ENCODE results near the gene KLHL20. TPM values are rescaled to one million over a fixed set of nuclear protein-coding genes. Genes with fewer than 3 reads are reported as not detected.
"Not testable (repeated sequence)": the region's sequence is repeated elsewhere in the genome, so short reads cannot be mapped to it uniquely, and the experiment has no call there.

The KLHL20 gene
- polyA plus RNA-seq, 1 donor, result 22.1 TPM

DNA sequence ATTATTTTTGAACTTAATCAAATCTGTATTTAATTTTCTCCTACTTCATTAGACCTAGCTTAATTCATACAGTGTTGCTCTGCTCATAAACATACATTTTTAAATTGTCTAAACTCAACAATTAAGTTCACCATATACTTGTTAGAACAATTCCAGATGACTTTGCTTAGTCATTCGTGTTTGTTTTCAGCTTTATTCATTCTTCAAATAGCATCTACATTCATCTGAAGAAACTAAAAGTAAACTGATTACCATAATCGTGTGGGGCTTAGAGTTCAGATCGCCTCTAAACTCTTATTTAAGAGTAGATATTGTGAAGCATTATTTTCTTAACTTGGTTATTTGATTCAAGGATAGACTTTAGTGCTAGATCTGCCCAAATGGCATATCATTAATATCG, 34.4 kb downstream of the KLHL20 start:
- no peak for DNase-seq (ENCODE audit: low read depth)

DNA sequence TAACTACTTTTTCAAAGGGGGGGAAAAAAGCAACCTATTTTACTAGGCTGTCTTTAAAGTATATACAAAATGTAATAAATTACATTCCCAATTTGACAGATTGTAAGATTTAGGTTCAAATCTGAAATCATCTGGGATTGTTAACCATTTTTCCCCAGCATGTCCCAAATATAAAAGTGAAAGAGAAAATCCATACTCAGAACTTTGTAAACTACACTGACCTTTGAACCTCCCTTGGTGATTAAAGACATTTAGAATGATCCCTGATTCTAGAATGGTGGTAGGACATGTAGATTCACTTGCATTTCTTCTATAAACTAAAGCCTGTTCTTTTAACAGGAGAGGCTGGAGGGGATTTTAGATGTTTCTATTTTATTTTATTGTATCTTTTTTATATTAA, 39.0 kb downstream of the KLHL20 start:
- DNase-seq (ENCODE audit: low read depth), result no peak

DNA sequence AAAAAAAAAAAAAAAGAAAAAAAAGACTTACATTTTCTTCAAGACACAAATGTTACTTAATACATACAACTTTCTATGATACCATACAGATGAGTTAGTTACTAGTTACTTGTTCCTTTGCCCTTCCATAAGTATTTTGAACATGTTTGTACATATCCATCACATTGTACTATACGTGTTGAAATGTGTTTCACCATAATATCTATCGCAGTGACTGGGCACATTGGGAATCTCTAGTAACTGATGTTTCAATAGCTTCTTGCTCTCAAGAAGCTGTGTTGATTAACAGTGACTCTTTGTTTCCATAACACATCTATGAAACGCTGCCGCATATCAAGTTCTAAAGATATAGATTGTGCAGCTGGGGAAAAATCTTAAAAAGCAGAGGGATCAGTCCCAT, 42.9 kb downstream of the KLHL20 start:
- no peak for DNase-seq (ENCODE audit: low read depth)

DNA sequence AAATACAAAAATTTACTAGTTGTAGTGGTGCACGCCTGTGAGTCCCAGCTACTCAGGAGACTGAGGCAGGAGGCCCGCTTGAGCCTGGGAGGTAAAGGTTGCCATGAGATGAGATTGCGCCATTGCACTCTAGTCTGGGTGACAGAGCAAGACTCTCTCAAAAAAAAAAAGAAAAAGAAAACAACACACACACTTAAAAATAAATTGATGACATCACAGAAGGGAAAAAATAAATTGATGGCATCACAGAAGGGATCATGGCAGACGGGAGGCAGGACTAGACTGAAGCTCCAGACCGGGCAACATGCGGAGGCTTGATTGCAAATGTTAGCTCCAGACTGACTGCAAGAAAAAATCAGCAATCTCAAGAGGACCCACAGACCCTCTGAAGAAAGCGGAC, 43.3 kb downstream of the KLHL20 start:
- DNase-seq (ENCODE audit: low read depth), result no peak

DNA sequence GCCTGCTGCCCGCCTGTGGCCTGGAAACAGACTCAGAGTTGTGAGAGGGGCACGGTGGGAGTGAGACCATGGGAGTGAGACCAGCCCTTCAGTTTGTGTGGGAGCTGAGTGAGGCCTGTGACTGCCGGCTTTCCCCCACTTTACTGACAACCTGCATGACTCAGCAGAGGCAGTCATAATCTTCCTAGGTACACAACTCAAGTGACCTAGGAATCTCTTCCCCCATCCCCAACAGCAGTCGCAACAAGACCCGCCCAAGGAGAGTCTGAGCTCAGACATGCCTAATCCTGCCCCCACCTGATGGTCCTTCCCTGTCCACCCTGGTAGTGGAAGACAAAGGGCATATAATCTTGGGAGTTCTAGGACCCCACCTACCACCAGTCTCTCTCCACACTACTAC, 44.2 kb downstream of the KLHL20 start:
- no peak for DNase-seq (ENCODE audit: low read depth)

DNA sequence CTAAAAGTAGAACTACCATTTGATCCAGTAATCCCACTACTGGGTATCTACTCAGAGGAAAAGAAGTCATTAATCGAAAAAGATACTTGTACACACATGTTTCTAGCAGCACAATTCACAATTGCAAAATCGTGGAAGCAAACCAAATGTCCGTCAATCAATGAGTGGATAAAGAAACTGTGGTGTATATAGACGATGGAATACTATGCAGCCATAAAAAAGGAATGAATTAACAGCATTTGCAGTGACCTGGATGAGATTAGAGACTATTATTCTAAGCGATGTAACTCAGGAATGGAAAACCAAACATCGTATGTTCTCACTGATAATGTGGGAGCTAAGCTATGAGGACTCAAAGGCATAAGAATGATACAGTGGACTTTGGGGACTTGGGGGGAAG, 49.5 kb downstream of the KLHL20 start:
- DNase-seq (ENCODE audit: low read depth), result not testable (repeated sequence)

DNA sequence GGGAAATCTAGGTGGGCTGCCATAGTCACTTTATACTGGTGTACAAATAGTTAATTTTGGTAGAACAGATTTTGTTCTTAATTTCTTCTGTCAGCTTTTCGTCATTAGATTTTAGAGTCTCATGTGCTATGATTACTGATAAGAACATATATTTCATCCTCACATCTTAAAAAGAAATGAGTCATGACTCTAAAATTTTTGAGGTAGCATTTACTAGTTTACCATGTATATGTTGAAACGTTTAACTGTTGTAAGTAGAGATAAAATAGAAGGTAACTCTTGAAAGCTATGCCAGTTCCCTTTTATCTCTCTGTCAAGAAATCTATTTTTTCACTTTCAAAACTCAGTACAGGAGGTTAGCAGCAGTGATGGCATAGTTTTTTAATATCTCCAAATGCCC, 53.4 kb downstream of the KLHL20 start:
- DNase-seq (ENCODE audit: low read depth), result no peak

DNA sequence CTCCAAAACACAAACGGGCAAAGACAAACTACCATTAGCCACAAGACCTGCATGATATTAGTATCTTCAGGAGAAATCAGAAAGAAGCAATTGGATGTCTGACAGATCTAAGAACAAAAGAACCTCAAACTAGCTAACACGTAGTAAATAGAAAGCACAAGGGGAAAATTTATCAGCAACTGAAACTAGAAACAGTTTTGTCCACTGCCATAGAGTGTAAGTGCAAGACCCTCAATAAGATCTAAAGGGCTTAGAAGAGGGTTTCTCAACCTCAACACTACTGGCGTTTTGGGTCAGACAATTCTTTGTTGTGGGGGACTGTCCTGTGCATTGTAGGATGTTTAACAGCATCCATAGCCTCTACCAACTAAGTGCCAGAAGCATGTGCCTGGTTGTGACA, 54.0 kb downstream of the KLHL20 start:
- no peak for DNase-seq (ENCODE audit: low read depth)

DNA sequence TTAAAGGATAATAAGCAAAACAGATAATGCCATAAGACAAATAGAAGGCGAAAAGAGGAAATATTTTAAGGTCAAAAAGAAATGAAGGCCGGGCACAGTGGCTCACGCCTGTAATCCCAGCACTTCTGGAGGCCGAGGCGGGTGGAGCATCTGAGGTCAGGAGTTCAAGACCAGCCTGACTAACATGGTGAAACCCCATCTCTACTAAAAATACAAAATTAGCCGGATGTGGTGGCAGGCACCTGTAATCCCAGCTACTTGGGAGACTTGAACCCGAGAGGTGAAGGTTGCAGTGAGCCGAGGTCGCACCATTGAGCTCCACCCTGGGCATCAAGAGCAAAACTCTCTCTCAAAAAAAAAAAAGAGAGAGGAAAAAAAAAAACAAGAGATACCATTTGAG, 55.5 kb downstream of the KLHL20 start:
- not testable (repeated sequence) for DNase-seq (ENCODE audit: low read depth)

DNA sequence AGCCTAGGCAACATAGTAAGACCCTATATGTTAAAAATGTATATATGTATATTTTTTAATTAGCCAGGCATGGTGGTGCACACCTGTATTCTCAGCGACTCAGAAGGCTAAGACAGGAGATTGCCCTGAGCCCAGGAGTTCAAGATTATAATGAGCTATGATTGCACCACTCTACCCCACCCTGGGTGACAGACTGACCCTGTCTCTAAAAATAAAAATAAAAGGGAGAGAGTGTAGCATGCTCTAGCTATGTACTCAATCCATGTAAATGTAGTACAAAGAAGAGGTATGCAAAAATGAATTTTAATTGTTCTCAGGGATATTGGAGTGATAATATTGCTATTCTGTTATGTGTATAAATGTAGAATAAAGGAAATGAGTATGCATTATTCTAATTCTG, 56.8 kb downstream of the KLHL20 start:
- DNase-seq (ENCODE audit: low read depth), result no peak

DNA sequence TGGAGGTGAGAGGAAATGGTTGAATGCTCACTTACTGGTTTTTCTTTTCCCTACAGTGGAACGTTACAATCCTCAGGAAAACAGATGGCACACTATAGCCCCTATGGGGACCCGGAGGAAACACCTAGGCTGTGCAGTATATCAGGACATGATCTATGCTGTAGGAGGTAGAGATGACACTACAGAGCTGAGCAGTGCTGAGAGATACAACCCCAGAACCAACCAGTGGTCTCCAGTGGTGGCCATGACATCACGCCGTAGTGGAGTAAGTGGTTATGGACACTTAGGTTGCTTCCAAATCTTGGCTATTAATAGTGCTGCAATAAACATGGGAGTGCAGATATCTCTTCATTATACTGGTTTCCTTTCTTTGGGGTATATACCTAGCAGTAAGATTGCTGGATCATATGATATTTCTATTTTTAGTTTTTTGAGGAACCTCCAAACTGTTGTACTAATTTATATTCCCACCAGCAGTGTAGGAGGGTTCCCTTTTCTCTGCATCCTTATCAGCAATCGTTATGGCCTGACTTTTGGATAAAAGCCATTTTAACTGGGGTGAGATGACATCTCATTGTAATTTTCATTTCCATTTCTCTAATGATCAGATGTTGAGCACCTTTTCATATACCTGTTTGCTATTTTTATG, 60.9 kb downstream of the KLHL20 start:
- no peak for DNase-seq (ENCODE audit: low read depth)

DNA sequence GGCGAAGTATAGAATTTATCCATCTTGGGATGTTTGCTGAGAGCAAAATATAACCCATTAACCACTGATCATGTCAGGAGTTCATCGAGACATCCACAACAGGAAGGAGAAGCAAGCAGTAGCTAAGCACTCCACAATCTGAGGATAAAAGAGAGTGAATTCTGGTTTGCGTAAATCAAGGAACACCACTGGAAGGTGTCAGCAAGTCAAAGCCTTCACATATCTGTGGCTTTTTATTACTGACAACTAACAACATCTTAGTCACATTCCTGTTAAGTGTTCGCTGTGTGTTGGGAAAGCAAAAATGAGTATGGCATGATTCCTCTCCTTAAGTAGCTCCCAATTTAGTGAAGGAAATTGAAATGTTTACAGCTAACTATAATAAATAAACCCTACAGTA, 65.2 kb downstream of the KLHL20 start:
- no peak for DNase-seq (ENCODE audit: low read depth)

DNA sequence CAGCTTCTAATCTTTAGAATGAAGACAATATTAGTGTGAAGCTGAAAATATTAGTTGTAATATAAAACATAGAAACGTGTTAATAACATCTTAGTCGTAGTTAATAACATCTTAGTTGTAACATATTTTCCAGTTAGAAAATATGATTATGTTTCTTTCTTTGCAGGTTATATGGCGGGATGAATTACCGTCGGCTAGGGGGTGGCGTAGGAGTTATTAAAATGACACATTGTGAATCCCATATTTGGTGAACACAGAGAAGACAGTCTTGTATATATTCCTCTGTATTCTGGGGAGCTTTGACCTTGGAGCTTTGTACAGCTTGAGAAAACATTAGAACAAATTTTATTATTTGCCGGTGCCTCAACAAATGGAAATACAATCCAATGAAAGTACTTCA, 70.2 kb downstream of the KLHL20 start:
- no peak for DNase-seq (ENCODE audit: low read depth)

DNA sequence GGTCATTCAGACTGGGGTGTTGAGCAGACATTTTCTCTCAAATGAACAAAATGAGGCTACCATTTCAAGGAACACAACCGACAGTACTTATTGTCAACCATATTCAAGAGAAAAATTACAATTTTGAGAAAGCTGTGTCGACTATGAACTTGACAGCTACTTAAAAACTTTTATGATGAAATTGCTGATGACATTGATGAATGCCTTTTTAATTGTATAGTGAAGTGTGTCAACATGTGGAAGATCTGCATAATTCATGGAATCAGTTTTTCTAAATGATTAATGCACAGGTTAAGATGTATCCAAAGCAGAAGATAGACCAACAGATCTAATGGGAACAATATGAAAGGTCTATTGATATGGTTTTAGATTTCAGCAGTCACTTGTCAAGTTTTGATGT, 75.1 kb downstream of the KLHL20 start:
- DNase-seq (ENCODE audit: low read depth), result no peak

DNA sequence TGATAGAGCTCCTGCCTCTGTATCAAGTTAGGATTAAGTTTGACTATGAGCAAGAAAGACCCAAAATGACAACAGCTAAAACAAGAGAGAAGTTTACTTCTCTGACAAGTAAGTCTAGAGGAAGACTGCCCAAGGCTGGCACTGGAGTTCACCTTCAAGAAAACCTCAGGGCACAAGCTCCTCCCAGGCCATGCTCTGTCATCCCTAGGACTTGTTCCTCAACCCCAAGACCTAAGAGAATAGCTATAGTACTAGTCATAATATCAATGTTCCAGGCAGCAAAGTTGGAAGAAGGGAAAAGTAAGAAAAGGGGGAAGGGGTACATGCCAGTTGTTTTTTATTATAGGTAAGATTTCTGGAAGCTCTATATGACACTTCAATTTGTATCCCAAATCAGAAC, 83.3 kb downstream of the KLHL20 start:
- DNase-seq (ENCODE audit: low read depth), result no peak

DNA sequence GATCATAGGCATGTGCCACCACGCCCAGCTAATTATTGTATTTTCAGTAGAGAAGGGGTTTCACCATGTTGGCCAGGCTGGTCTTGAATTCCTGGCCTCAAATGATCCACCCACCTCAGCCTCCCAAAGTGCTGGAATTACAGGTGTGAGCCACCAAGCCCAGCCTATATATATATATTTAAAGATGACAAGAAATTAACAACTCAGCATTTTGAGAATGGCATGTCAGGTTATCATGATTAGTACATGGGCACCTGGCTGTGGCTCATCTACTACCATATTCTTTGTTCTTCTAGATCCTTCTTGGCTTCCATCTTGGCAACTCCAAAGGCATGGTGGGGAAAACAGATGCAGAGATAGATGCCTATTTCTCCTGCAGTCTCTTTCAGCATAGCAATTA, 85.2 kb downstream of the KLHL20 start:
- not testable (repeated sequence) for DNase-seq (ENCODE audit: low read depth)

DNA sequence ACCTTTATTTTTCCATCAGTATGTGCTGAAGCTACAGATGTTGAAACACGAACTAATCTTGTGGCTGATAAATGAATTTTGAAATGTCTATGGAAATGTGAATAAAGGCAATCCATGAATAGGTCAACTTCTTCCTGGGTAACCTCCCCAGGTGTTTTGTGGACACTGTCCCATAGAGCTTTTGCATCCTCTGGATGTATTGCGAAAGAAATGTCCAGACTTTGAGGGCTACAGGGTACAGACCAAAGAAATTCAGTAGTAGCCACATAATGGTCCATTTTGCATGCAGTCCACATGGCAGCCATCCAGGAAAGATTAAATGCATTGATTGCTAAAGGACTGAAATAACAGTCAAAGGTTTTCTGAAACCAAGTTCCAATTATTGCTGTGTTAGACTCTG, 88.2 kb downstream of the KLHL20 start:
- DNase-seq (ENCODE audit: low read depth), result no peak

DNA sequence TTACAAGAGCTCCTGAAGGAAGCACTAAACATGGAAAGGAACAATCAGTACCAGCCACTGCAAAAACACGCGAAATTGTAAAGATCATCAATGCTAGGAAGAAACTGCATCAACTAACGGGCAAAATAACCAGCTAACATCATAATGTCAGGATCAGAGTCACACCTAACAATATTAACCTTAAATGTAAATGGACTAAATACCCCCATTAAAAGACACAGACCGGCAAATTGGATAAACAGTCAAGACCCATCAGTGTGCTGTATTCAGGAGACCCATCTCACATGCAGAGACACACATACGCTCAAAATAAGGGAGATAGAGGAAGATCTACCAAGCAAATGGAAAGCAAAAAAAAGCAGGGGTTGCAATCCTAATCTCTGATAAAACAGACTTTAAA, 98.9 kb downstream of the KLHL20 start:
- not testable (repeated sequence) for DNase-seq (ENCODE audit: low read depth)

DNA sequence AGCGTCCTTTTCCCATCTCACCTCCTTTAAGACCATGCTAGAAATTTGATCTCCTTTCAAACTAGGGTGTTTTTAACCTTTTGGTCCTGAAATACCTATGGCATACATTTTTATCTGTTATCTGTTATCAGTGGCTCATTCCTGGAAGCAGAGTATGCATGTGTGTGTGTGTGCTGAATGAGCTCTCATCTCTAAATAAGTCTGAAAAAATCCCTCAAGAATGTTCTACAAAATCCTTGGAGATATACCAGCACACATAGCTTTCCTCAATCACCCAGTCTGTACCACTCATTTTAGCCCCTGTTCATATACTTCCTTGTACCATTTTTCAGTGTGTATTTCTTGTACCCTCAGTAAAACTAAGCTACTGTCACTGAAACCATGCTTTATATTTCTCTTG, 103.7 kb downstream of the KLHL20 start:
- no peak for DNase-seq (ENCODE audit: low read depth)

DNA sequence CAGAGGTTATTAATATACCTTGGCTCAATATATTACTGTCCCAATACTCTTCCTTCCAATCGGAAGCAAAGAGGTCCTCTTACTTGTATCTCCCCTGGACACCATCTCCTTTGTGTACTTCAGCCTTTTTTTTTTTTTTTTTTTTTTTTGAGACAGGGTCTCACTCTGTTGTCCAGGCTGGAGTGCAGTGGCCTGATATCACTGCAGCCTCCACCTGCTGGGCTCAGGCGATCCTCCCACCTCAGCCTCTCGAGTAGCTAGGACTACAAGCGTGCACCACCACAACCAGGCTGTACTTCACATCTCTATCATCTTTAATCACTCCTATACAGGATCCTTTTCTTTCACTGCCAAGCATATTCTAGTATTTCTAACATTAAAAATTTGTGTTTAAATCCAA, 106.9 kb downstream of the KLHL20 start:
- no peak for DNase-seq (ENCODE audit: low read depth)

DNA sequence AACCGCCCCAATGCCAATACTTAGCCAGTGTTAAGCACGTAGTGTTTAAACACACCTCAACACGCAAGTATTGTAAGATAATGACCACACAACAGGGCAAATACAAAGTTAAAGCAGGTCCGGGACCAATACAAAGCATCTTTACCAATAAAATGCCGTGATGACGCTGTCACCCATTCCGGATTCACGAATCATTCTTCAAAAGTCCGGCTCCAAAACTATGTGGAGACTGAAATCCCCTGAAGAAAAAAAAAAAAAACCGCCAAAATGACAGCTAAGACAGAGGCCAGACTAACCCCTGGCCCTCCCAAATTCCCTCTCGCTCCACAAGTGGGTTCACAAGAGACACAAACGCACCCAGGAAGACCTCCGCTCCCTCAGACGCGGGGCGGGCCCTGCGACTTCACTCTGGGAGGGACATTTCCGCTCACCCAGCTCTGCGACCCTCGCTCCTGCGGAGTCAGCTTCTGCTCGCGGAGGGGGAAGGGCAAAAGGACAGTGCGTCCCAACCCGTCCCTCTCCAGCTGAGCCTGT, 109.1 kb downstream of the KLHL20 start:
- no peak for DNase-seq (ENCODE audit: low read depth)

DNA sequence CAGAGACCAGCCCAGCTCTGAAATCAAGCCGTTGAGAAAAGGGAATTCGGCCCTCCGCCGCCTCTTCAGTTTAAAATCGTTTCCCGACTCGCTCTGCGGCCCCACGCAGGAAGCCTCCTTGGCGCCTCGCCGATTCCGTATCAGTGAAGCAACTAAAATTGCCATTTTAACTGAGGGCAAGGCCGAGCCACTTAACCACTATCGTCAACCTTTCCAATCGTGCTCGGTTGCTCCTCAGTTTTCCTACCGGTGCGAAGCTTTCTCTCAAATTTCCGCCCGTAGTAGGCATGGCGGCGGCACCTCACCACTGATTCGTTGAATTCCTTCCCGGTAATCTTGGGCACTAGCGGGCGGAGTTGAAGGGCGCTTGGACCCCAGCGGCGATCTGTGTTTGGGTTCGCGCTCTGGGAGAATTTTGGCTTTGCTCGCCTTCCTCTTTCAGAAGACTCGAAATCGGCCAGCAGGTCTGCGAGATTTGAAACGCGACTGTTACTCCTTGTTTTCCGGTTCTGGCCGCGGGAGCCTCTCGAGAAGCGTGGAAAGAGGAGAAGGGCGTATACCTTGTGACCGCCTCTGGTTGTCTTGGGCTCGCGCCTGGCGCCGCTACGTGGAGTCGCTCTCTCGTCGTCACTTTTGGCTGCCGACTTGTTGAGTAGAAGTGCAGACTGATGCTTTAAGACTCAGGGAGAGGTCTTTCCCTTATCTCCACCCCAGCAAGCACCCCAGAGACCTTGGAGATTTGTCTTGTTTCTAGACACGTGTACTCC, 109.7 kb downstream of the KLHL20 start, which contains the start of the genes CENPL and DARS2:
TSS of gene CENPL (minus strand) at position 569 of the 767 bp plus-strand sequence. CDS start 13,584 bp downstream, outside the sequence.
TSS of gene DARS2 (plus strand) at position 359 of the 767 bp plus-strand sequence. CDS start 557 bp downstream, outside the sequence.
- DNase-seq (ENCODE audit: low read depth), result peak; percentile 98

DNA sequence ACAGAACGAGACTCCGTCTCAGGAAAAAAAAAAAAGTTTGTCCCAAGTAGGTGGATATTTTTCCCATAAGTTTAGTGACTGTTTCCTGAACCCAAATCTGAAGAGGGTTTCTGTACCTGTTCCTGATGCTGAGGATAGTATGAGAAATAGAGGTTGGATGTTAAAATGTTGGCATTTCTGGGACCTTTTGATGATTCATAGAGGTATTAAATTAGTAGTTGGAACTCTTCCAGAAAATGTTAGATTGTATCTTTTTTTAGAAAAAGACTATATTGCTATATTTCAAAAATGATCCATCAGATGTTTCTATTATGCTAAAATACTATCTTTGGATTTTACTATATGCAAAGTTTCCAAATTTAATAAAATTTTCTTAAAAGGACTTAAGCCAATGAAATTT, 112.8 kb downstream of the KLHL20 start:
- no peak for DNase-seq (ENCODE audit: low read depth)
